ENCODE results near the gene TSPAN9. TPM values are rescaled to one million over a fixed set of nuclear protein-coding genes. Genes with fewer than 3 reads are reported as not detected.

The TSPAN9 gene
- total RNA-seq, 1 donor from 2014 or later: 31.7 TPM

DNA sequence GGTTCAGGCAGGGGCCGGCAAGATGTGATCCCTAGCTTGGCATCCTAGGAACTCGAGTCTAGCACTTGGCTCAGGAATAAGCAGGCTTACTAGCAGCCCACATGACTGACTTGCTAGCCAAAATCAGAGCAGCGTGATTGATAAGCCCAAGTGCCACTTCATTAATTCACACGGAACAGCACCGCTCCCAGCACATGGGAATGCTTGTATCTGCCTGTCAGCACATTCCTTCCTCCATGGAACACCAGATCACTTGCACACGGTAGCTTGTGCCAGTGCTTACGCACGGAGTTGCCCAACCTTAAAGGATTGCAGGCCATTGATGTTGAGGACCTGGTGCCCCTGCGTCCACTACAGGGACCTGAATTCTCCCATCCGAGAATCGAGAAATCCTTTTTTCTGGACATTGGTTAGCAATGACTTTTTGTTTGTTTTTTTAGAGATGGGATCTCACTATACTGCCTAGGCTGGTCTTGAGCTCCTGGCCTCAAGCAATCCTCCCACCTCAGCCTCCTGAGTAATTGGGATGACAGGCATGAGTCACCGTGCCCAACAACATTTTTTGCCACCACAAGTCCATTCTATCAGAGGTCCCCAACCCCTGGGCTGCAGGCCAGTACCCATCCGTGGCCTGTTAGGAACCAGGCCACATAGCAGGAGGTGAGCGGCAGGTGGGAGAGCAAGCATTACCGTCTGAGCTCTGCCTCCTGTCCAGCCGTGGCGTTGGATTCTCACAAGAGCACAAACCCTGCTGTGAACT, 30.6 kb upstream of the TSPAN9 start:
- no peak overlapping the region for H3K27ac Mint-ChIP-seq
- H3K4me3 Mint-ChIP-seq: no peak overlapping the region
- no peaks in the 10 kb centered on the region for H3K4me1 Mint-ChIP-seq (ENCODE audit: unreplicated experiment)
- no peaks in the 10 kb centered on the region for H3K36me3 Mint-ChIP-seq
- TF ChIP-seq, protein P1, sequence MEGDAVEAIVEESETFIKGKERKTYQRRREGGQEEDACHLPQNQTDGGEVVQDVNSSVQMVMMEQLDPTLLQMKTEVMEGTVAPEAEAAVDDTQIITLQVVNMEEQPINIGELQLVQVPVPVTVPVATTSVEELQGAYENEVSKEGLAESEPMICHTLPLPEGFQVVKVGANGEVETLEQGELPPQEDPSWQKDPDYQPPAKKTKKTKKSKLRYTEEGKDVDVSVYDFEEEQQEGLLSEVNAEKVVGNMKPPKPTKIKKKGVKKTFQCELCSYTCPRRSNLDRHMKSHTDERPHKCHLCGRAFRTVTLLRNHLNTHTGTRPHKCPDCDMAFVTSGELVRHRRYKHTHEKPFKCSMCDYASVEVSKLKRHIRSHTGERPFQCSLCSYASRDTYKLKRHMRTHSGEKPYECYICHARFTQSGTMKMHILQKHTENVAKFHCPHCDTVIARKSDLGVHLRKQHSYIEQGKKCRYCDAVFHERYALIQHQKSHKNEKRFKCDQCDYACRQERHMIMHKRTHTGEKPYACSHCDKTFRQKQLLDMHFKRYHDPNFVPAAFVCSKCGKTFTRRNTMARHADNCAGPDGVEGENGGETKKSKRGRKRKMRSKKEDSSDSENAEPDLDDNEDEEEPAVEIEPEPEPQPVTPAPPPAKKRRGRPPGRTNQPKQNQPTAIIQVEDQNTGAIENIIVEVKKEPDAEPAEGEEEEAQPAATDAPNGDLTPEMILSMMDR (conservative IDR thresholded peaks at IDR 0.05): no peak
- no peak for DNase-seq (ENCODE audit: extremely low spot score, unreplicated experiment)
- peaks cover 22% of the 10 kb centered on the region for H3K27me3 Mint-ChIP-seq
- no peaks in the 10 kb centered on the region for H3K9me3 Mint-ChIP-seq

DNA sequence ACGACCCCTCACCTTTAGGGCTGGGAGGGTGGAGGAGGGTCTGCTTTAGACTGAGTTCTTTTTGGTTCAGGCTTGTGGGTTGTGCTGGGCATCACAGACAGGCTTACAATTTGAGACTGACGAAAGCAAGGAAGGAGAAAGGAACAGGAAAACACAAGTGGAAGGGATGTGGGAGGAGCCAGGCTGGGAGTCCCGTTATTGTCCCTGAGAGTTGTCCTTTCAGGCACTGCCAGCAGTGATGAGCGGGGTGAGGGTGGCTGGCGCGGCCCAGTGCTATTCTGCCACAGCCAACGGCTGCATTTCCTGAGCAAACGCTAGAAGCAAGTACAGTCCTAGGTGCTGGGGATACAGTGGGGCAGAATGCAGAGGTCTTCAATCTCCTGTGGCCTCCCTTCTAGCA, 29.2 kb upstream of the TSPAN9 start:
- DNase-seq (ENCODE audit: extremely low spot score, unreplicated experiment): no peak
- Mint-ChIP-seq H3K27me3 (peaks cover 25% of the 10 kb centered on the region), H3K4me3 (no peak overlapping the region), H3K36me3 (no peaks in the 10 kb centered on the region), H3K27ac (no peak overlapping the region), H3K4me1 (ENCODE audit: unreplicated experiment) (no peaks in the 10 kb centered on the region), H3K9me3 (no peaks in the 10 kb centered on the region)
- TF ChIP-seq, protein P1 (conservative IDR thresholded peaks at IDR 0.05): no peak

DNA sequence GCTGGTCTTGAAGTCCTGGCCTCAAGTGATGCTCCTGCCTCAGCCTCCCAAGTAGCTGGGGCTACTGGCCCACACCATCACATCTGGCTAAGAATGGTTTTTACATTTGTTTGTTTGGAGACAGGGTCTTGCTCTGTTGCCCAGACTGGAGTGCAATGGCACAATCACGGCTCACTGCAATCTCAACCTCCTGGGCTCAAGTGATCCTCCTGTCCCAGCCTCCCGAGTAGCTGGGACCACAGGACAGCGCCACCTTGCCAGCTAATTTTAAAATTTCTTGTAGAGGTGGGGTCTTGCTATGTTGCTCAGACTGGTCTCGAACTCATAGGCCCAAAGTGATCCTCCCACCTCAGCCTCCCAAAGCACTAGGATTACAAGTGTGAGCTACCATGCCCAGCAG, 28.6 kb upstream of the TSPAN9 start:
- TF ChIP-seq, protein P1 (conservative IDR thresholded peaks at IDR 0.05): no peak
- Mint-ChIP-seq H3K36me3 (no peaks in the 10 kb centered on the region), H3K4me3 (no peak overlapping the region), H3K27ac (no peak overlapping the region), H3K4me1 (ENCODE audit: unreplicated experiment) (no peaks in the 10 kb centered on the region), H3K9me3 (no peaks in the 10 kb centered on the region), H3K27me3 (peaks cover 25% of the 10 kb centered on the region)
- DNase-seq (ENCODE audit: extremely low spot score, unreplicated experiment): no peak

DNA sequence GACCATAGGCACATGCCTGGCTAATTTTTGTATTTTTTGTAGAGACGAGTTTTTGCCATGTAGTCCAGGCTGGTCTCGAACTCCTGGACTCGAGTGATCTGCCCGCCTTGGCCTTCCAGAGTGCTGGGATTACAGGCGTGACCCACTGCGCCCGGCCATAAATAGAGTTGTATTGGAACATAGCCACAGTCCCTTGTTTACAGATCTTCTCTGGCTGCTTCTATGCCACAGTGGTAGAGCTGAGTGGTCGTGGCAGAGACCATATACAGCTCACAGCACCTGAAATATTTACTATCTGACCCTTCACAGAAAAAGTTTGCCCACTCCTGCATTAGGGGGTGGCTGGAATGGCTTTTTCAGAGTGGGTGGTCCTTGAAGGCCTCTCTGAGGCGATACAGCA, 28.0 kb upstream of the TSPAN9 start:
- no peak for DNase-seq (ENCODE audit: extremely low spot score, unreplicated experiment)
- no peak overlapping the region for H3K4me3 Mint-ChIP-seq

DNA sequence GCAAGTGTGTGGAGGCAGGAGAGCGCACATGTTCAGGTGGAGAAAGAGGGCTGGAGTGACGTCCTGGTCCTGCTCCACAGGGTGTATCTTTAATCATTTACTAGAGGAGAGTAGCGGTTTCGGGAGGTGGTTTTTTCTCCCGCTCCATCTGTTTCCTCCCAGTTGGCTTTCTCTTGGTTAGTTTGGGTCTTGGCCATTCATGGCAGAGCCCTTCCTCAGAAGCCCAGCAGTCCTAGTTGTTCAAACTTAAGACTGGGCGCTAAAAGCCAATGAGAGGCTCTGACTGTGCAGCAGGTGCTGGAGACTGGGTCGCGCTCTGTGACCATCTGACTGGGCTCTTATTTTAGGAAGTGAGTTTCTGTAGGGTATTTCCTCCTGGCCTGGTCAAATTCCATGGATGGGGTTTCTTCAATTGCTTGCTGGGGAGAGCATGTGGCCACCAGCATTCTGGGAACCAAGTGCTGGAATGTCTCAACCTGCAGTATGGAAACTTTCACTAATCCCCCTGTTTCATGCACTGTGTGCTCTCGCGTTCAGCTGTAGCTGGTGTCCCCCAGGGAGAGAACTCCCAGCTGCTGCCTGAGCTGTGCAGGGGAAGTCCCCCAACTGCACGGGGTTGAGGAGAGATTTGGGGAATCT, 27.4 kb upstream of the TSPAN9 start:
- DNase-seq (ENCODE audit: extremely low spot score, unreplicated experiment): no peak
- Mint-ChIP-seq H3K27me3 (peaks cover 25% of the 10 kb centered on the region), H3K4me1 (ENCODE audit: unreplicated experiment) (no peaks in the 10 kb centered on the region), H3K4me3 (no peak overlapping the region), H3K9me3 (no peaks in the 10 kb centered on the region), H3K36me3 (no peaks in the 10 kb centered on the region), H3K27ac (peak overlapping the region; percentile 70)
- TF ChIP-seq, protein P1 (conservative IDR thresholded peaks at IDR 0.05): no peak

More for the DNA sequence above, 28.0 kb upstream of the TSPAN9 start:
- TF ChIP-seq, protein P1 (conservative IDR thresholded peaks at IDR 0.05): no peak
- H3K9me3 Mint-ChIP-seq: no peaks in the 10 kb centered on the region
- no peaks in the 10 kb centered on the region for H3K36me3 Mint-ChIP-seq
- H3K27ac Mint-ChIP-seq: no peak overlapping the region
- H3K4me1 Mint-ChIP-seq (ENCODE audit: unreplicated experiment): no peaks in the 10 kb centered on the region
- H3K27me3 Mint-ChIP-seq: peaks cover 25% of the 10 kb centered on the region

All from type B pancreatic cell (in vitro differentiated cells).